Measurements from ENCODE around the gene BMP3. TPM values are rescaled to one million over a fixed set of nuclear protein-coding genes. Genes with fewer than 3 reads are reported as not detected.

The BMP3 gene
- total RNA-seq, 2 donors from 2014 or later = 0.08 to 0.52 TPM

GRCh38 chr4:81023484-81023883 lies 7.0 kb upstream of the BMP3 start:
- no peaks in the 10 kb centered on the region for H3K4me1 ChIP-seq
- no peak for DNase-seq (ENCODE audit: low spot score)

GRCh38 chr4:81030981-81031791 lies 678 bp downstream of the BMP3 start:
- Histone ChIP-seq H3K4me3 (peak overlapping the region; percentile 11 to 42), H3K9me3 (no peaks in the 10 kb centered on the region), H3K36me3 (no peaks in the 10 kb centered on the region), H3K27ac (no peak overlapping the region), H3K4me1 (peaks cover 0 to 14% of the 10 kb centered on the region in 2 donors), H3K27me3 (peaks cover 0 to 13% of the 10 kb centered on the region in 2 donors)
- no peak for DNase-seq (ENCODE audit: low spot score)
- no peak for TF ChIP-seq CTCF (IDR thresholded peaks at IDR 0.05)

More at GRCh38 chr4:81023484-81023883, 7.0 kb upstream of the BMP3 start:
- TF ChIP-seq CTCF (IDR thresholded peaks at IDR 0.05) = no peak
- H3K36me3 ChIP-seq = no peaks in the 10 kb centered on the region
- no peak overlapping the region for H3K4me3 ChIP-seq
- no peaks in the 10 kb centered on the region for H3K27me3 ChIP-seq
- H3K27ac ChIP-seq = no peak overlapping the region
- no peaks in the 10 kb centered on the region for H3K9me3 ChIP-seq

- TF ChIP-seq CTCF (IDR thresholded peaks at IDR 0.05) = no peak
- no peaks in the 10 kb centered on the region for H3K9me3 ChIP-seq
- no peaks in the 10 kb centered on the region for H3K36me3 ChIP-seq
- no peak for DNase-seq (ENCODE audit: low spot score)
- peak overlapping the region in 1 of 2 donors; percentile 42 for H3K4me3 ChIP-seq
- no peak overlapping the region for H3K27ac ChIP-seq
- peaks cover 0 to 13% of the 10 kb centered on the region in 2 donors for H3K27me3 ChIP-seq
- H3K4me1 ChIP-seq = peaks cover 0 to 14% of the 10 kb centered on the region in 2 donors
Measured at GRCh38 chr4:81031796-81032551, 1.5 kb downstream of the BMP3 start.

- peaks cover 0 to 13% of the 10 kb centered on the region in 2 donors for H3K27me3 ChIP-seq
- DNase-seq (ENCODE audit: low spot score) = no peak
- no peaks in the 10 kb centered on the region for H3K9me3 ChIP-seq
- no peaks in the 10 kb centered on the region for H3K36me3 ChIP-seq
- peaks cover 0 to 14% of the 10 kb centered on the region in 2 donors for H3K4me1 ChIP-seq
- no peak overlapping the region for H3K27ac ChIP-seq
- TF ChIP-seq CTCF (IDR thresholded peaks at IDR 0.05) = no peak
- no peak overlapping the region for H3K4me3 ChIP-seq
Measured at GRCh38 chr4:81032771-81033684, 2.5 kb downstream of the BMP3 start.

- Histone ChIP-seq H3K4me1 (no peaks in the 10 kb centered on the region), H3K36me3 (no peaks in the 10 kb centered on the region), H3K9me3 (no peaks in the 10 kb centered on the region), H3K4me3 (no peak overlapping the region), H3K27me3 (no peaks in the 10 kb centered on the region), H3K27ac (no peak overlapping the region)
- DNase-seq (ENCODE audit: low spot score) = no peak
- no peak for TF ChIP-seq CTCF (IDR thresholded peaks at IDR 0.05)
Measured at GRCh38 chr4:81038636-81039350, 8.3 kb downstream of the BMP3 start.
